Activated effector memory CD4-positive, alpha-beta T cell treated with anti-CD3 and anti-CD28 coated beads, Interleukin-2, amount 50 U/mL, for 16 hours (primary cell): ENCODE data around the gene CACNA1A.

Source experiments
- DNase-seq: peaks from one replicate; pipeline ENCODE4 v3.0.0-alpha.2; 2020

CACNA1A gene

DNA sequence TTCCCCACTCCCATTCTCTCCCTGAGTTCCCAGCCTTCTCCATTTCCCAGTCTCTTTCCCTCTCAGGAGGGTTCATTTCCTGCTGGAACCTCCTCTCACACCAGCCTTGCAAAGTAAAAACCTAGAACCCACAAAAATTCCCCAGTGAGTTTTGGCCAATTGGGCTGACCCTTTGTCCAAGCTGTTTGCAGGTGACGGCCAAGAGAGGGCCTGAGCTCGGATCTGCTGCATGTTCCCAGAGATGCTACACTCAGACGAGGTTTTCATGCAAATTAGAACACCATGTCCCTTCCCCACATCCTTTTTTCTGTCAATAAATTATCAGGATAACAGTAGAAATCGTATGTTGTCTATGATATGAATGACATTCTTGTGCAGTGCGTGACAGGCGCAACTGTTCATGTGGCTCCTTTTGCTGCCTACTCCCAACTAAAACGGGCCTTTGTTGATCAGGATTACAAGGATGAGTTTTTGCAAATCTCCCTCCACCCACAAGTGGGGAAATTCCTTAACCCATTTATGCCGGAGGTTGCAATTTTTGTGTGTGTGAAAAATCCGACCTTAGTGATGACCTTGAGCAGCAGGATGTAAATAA, 149.5 kb downstream of the CACNA1A start:
- DNase-seq = no peak

DNA sequence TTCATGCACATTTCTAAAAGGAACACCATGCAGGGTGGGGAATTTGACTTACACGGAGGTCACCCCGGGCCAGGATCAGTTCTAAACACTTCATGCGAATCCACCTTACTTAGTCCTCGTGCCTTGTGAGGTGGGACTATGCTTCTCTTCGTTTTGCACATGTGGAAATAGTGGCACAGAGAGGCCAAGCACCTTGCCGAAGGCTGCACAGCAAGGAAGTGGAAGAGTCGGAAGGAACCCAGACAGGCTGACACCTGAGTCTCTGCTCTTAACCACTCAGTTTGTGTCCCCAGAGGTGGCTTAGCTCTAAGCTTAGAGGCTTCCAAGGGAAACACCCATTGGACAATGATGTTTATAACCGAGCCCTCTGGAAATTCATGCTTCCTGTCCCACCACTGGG, 150.1 kb downstream of the CACNA1A start:
- no peak for DNase-seq

DNA sequence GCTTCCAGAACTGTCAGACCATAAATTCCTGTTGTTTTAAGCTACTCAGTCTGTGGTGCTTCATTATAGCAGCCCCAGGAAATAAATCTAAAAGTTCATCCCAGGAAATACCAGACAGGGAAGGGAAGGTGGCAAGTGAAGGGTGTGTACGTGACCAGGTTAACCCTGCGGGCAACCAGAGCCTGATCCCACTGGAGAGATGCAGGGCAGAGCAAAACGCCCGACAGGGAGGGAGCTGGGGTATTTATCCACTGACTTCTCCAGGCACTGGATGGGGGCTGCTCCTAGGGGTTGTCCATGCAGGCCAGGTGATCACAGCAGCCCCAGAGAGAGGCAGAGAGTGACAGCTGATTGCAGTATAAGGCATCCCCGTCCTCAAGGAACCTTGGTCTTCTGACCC, 150.9 kb downstream of the CACNA1A start:
- DNase-seq = no peak

DNA sequence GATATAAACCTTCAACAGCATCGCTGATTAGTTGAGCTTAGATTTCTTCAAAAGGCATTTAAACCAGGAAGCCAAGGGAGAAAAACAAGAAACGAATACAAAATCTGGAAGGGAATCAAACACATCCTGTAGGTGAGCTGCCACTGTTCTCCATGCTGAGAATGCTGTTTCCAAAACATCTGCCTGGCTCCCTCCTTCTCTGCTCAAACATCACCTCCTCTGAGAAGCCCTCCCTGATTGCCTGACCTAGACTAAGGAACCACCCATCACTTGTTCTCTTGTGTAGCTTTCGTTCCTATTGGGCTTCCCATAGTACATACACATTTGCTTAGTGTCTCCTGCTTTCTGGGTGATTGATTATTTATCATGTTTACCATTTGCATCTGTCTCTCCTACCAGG, 152.7 kb downstream of the CACNA1A start:
- no peak for DNase-seq

DNA sequence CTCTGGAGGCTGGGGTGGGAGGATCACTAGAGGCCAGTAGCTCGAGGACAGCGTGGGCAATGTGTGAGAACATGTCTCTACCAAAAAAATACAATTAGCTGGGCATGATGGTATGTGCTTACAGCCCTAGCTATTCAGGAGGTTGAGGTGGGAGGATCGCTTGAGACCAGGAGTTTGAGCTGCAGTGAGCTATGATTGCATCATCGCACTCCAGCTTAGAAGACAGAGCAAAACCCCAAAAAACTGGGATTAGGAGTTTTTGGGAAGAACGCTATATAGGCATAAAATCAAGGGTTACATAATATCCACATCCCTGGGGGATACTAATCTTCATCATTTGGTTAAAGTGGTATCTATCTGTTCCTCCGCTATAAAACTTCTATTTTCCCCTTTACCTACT, 155.5 kb downstream of the CACNA1A start:
- DNase-seq = no peak

DNA sequence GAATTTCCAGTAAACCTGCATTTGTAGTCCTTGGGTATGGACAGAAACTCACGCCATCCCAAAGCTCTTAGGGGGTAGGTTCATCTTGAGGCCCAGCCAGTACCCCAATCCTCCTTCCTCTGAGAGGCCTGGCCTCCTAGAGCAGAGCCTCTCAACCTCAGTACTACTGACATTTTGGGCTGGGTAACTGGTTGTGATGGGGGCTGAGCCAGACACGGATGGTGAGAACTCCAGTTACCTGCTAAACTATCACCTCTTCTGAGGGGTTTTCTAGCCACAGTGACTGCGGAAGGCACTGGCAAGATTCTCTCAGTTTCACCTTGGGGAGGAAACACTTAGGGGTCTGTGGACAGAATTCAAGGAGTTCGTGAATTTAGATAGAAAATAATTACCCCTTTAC, 156.2 kb downstream of the CACNA1A start:
- no peak for DNase-seq

DNA sequence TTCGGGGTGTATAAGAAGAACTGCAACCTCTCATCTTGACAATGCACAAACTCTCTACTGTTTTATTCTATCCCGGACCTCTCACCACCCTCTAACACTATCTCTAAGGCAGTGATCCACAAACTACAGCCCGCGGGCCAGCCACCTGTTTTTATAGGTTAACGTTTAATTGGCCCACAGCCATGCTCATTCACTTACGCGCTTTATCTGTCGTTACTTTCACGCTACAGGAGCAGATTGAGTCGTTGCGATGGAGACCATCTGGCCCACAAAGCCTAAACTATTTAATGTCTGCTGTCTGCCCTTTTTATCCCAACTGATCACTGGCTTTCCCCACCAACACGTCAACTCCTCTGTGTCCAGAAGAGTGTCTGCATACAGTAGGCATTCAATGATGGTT, 158.9 kb downstream of the CACNA1A start:
- no peak for DNase-seq

DNA sequence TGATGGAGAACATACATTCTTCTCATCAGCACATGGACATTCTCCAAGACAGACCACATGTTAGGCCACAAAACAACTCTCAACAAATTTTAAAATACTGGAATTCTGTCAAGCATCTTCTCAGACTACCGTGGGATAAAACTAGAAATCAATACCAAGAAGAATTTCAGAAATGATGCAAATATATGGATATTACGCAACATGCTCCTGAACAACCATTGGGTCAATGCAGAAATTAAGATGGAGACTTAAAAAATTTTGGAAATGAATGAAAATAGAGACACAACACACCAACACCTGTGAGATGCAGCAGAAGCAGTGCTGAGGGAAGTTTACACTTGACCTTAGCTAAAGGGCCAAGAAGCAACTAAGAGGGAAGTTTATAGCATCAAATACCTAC, 162.8 kb downstream of the CACNA1A start:
- no peak for DNase-seq

DNA sequence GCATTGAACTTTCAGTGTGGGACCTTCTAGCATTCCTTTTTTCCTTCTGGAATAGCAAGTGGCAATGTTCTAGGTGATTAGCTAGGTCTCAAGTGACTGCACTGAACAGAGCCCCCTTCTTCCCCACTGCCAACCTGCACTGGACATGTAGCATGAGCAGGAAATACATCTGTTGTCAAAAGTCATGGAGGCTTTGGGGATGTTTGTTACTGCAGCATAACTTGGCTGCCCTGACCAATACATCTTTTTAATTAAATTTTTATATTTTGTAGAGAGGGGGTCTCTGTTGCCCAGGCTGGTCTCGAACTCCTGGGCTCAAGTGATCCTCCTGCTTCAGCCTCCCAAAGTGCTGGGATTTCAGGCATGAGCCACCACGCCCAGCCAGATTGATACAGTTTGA, 163.6 kb downstream of the CACNA1A start:
- DNase-seq = no peak

DNA sequence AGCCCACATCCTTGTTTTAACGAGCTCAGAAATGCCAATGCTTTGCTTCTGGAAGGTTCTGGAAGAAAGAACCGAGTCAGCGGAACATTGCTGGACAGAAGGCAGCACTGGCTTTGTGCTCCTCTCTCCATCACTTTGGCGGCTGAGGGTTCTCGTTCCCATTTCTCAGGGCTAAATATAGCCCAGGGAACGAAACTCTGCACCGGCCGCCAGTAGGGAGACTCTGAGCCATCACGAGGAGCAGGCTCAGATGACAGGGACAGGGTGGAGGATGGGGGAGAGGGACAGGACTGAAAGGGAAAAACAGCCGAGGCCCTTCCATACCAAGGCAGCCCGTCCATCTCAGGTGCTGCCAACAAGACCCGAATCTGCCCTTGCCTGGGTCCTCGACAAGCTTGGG, 166.4 kb downstream of the CACNA1A start:
- DNase-seq = no peak

DNA sequence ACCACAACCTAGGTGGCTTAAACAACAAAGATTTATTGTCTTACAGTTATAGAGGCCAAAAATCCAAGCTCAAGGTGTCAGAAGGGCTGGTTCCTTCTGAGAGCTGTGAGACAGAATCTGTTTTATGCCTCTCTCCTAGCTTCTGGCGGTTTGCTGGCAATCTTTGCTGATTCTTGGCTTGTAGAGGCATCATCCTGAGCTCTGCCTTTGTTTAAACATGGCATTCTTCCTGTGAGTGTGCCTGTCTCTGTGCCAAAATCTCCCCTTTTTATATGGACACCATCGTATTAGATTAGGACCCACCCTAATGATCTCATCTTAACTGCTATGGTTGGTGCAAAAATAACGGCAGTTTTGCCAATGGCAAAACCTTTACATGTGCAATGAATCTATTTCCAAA, 169.1 kb downstream of the CACNA1A start:
- no peak for DNase-seq

DNA sequence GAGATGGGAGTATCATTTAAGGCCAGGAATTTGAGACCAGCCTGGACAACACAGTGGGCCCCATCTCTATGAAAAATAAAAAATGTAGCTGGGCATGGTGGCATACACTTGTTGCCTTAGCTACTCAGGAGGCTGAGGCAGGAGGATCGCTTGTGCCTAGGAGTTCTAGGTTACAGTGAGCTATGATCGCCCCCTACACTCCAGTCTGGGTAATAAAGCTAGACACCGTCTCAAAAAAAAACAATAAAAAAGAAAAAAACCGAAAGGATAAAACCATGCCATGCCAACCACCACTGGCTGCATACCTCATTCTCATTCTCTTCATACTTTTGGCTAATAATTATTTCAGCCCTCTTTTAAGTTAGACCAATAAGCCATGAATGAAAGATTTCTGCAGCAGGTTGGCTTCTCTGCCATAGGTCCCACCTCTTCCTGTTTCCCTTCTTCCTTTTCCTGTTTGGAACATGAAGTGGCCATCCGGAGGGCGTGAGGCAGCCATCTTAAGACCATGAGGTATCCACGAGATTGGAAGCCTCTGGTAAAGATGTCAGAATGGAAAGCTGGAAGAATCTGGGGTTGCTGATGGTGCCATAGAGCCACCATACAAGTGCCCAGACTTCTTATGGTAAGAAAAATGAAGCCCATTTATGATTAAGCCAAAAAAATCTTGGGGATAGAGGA, 171.3 kb downstream of the CACNA1A start:
- no peak for DNase-seq

DNA sequence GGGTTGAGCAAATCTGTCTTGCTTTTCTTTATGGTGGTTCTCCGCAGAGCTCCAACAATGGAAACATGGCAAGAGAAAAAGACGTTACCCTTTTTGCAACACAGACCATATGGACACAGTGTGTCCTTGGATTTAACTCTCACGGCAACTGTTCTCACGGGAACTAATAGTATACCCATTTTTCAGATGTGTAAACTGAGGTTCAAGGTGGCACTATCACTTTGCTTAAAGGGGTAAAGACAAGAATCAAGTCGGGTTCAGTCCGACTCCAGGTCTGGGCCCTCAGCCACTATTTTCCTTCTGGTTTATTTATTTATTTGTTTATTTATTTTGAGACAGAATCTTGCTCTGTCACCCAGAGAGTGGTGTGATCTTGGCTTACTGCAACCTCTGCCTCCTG, 176.0 kb downstream of the CACNA1A start:
- DNase-seq = no peak

DNA sequence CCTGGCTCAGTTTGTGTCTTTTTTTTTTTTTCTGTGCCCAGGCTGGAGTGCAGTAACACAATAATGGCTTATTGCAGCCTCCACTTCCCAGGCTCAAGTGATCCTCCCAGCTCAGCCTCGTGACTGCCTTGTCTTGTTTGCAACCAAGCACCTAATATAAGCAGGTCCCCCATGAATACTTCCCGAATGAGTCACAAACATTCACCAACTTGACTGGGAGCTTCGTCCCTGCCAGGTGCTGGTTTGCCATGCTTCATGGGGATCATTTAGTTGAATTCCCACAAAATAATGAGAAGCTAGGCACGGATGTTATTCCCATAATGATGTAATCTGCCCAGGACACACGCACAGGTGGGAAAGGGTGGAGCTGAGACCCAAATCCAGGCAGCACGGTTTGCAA, 176.5 kb downstream of the CACNA1A start:
- DNase-seq = no peak

DNA sequence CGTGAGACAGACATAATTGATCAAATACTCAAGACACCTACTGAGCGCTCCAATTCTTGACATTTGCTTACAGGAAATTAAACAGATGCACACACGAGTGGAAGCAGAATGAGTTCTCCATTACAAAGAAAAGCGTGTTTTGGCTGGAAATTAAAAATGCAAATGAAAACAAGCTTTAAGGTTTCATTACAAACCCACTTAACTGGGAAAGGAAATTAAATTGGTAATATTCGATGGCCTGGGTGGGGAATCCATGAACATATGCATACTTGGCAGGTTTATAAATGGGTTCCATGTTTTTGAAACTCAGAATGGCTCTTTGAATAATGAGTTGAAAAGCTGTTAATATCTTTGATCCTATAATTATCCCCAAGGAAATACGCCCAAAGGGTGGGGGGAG, 178.0 kb downstream of the CACNA1A start:
- no peak for DNase-seq

DNA sequence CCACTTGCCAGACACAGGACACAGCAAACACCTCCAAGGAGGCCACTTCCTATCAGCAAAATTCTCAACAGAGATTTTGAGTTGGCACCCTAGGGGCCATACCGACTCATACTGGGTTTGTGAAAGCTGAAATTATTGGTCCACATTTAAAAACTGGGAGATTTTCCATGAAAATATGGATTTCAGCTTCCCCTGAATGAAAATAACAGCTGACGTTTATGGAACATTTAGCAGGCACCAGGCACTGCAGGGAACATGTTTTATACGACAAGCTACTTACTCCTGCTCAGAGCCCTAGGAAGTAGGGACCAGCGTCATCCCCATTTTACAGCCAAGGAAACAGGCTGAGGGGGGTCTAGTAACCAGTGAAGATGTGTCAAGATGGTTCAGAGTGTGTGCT, 186.8 kb downstream of the CACNA1A start:
- no peak for DNase-seq

DNA sequence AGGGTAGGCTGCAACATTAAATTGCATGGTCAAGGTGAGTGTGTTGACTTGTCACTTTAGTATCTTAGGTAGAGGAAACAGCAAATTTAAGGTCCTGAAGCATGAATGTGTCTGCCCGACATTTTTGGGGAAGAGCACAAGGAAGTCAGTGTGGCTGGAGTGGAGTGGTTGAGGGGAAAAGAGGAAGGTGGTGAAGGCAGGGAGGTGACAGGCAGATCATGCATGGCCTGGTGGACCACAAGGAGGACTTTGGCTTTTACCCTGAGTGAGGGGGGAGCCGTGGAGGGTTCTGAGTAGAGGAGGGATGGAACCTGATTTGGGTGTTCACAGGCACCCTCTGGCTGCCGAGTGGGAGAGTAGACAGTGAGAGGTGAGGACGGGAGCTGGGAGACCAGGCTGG, 188.1 kb downstream of the CACNA1A start:
- DNase-seq = no peak

DNA sequence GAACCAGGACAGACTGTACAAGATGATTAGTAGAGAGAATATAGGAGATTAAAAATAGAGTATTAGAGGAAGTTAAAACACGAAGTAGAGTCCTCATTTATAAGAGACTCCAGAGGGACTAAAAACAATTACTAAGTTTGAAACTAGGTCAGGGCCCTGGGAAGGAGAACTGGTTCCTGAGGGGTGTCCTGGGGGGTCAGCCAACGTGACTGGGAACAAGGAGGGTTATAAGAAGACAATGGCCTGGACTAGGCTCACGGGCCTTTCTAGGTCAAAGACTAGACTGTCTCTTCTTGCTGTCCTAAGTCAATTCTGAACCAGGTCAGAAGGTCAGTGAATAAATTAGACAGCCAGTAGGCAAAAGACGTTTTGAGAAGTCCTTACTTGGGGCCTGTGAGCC, 190.8 kb downstream of the CACNA1A start:
- no peak for DNase-seq

DNA sequence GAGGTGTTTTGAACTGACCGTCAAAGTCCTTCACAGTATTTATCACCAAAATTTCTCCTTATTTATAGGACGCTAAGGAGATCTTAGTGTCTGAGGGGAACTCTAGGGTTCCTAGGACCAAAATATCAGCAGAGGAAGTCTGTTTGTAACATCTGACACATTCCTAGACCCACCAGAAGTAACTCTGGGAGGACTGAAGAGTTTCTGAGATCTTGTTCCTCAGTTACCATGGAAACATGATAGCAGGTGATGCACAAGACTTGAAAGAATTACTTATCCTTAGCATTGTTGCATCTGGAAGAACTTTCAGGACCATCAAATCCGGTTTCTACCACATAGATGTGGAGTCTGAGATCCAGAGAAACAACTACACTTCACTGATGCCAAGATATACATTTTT, 191.5 kb downstream of the CACNA1A start:
- no peak for DNase-seq

DNA sequence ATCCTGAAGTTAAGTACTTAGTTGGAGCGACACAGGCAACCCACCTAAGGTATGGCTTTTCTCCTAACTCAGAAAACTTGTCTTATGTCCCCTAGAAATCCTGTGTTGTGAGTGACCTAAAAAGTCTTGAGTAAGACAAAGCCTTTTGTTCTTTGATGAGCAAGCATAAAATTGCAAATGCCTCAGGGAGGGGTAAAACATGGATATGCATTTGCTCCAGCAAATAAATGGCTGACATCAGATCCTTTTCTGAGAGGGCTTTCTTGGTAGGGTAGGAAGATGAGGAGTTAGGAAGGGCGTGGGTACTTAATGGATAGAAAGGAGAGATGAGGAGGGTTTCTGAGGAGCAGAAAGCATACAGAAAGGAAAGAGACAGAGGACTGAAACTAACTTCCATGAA, 192.4 kb downstream of the CACNA1A start:
- no peak for DNase-seq

DNA sequence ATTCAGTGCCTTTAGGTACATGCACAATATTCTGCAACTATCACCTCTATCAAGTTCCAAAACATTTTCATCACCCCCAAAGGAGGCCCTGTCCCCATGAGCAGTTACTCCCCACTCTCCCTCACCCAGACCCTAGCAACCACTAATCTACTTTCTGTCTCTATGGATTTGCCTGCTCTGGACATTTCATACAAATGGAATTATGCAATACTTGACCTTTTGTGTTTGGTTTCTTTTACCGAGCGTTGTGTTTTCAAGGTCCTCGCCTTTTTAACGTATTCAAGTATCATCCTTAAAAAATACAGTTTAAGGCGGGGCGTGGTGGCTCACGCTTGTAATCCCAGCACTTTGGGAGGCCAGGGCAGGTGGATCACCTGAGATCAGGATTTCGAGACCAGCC, 196.4 kb downstream of the CACNA1A start:
- no peak for DNase-seq

DNA sequence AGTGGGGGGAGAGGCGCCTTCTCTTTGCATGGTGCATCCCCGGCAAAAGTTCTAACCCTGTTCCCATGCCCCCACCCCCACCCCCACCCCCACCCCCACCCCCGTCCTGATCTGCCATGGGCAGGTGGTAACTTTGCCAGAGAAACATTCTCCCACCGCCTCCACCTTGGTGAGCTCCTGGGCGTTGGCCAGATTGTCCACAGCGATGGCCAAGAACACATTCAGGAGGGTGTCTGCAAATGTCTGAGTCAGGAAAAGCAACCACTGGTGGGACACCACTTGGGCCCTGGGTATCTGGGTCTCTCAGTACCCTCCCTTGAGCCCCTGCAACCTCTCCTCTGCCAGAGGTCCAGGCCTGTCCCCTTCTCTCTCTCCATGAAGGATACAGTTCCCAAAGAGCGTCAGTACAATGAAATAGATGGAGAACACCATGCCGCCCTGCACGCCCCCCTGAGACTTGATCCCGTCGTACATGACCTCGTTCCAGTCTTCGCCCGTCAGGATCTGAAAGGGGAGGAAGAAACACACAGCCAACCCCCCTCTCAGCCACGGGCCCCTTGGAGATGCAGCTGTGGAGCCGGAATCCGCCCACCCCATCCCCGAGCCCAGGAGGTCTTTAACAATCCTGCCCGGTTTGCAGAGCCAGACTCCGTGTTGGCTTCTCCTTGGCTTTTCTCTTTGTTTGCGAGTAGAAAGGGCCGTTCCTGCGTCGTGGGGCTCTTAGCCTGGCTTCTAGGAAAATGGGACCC, 202.7 kb downstream of the CACNA1A start:
- no peak for DNase-seq

DNA sequence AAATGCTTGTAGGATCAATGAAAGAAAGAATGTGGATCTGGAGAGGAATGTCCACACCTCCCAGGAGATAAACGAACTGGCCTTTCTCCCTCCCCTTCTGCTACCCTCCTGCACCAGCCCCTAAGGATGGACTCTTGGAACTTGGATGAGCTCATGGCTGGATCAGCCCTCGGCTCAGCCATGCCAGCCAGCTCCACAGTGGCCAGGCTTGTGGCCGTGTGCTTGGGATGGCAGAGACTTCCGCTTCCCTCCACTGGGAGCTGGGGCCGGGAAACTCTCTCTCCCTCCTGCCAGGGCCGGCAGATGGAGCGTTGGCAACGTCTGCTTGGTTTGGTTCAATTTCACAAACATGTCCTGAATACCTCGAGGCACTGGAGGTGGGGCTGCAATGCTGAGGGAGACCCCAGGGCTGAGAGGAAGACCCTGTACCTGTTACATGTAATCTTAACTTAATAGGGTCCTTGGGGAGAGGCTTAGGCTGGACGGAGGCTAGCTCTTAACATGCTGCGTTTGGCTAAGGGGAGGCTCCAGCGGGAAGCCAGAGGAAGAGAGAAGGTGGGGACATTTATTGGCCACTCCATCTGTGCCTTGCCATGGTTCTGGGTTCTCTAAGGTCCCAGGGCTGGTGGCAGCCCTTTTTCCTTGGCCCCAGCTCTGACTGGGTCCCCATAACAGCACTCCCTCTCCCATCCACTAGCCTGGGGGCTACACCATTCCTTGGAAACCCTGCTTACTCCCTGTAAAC, 203.6 kb downstream of the CACNA1A start:
- no peak for DNase-seq
